Measurements from ENCODE around the gene KRTCAP2.
"Not testable (repeated sequence)": the region's sequence is repeated elsewhere in the genome, so short reads cannot be mapped to it uniquely, and the experiment has no call there.

Gene KRTCAP2

GRCh38 chr1:155200920-155201319 is 27.8 kb upstream of the KRTCAP2 start:
- DNase-seq (ENCODE audit: low spot score) (no peak), FAIRE-seq (no peak)

GRCh38 chr1:155199792-155200191 is 26.7 kb upstream of the KRTCAP2 start:
- DNase-seq (ENCODE audit: low spot score) (no peak), FAIRE-seq (no peak)

GRCh38 chr1:155198547-155198906 is 25.4 kb upstream of the KRTCAP2 start:
- FAIRE-seq: no peak
- DNase-seq (ENCODE audit: low spot score): no peak

- FAIRE-seq: no peak
- no peak for DNase-seq (ENCODE audit: low spot score)
Observed at GRCh38 chr1:155197901-155198546, 24.9 kb upstream of the KRTCAP2 start.

GRCh38 chr1:155196893-155197638 is 24.0 kb upstream of the KRTCAP2 start:
- DNase-seq (ENCODE audit: low spot score) (no peak), FAIRE-seq (no peak)

- no peak for FAIRE-seq
- DNase-seq (ENCODE audit: low spot score): no peak
Observed at GRCh38 chr1:155196103-155196892, 23.2 kb upstream of the KRTCAP2 start.

GRCh38 chr1:155195201-155196102 is 22.3 kb upstream of the KRTCAP2 start:
- no peak for DNase-seq (ENCODE audit: low spot score)
- FAIRE-seq: no peak

GRCh38 chr1:155193991-155194240 is 20.8 kb upstream of the KRTCAP2 start:
- DNase-seq (ENCODE audit: low spot score); FAIRE-seq: not testable (repeated sequence)

- peak; percentile 89 for DNase-seq (ENCODE audit: low spot score)
- peak; percentile 27 for FAIRE-seq
Observed at GRCh38 chr1:155193275-155193990, 20.3 kb upstream of the KRTCAP2 start.

GRCh38 chr1:155192346-155193274 is 19.5 kb upstream of the KRTCAP2 start:
- FAIRE-seq: no peak

GRCh38 chr1:155191904-155192303 is 18.8 kb upstream of the KRTCAP2 start:
- FAIRE-seq: no peak

More at GRCh38 chr1:155192346-155193274, 19.5 kb upstream of the KRTCAP2 start:
- peak; percentile 37 for DNase-seq (ENCODE audit: low spot score)

GRCh38 chr1:155189926-155190325 is 16.8 kb upstream of the KRTCAP2 start:
- not testable (repeated sequence) for DNase-seq (ENCODE audit: low spot score); FAIRE-seq

More at GRCh38 chr1:155191904-155192303, 18.8 kb upstream of the KRTCAP2 start:
- DNase-seq (ENCODE audit: low spot score): no peak

- DNase-seq (ENCODE audit: low spot score): no peak
- no peak for FAIRE-seq
Observed at GRCh38 chr1:155188268-155188667, 15.2 kb upstream of the KRTCAP2 start.

- no peak for FAIRE-seq
- no peak for DNase-seq (ENCODE audit: low spot score)
Observed at GRCh38 chr1:155187456-155187891, 14.4 kb upstream of the KRTCAP2 start.

- FAIRE-seq (no peak), DNase-seq (ENCODE audit: low spot score) (no peak)
Observed at GRCh38 chr1:155186794-155187455, 13.8 kb upstream of the KRTCAP2 start.

GRCh38 chr1:155186067-155186793 is 13.1 kb upstream of the KRTCAP2 start:
- DNase-seq (ENCODE audit: low spot score) (no peak), FAIRE-seq (no peak)

GRCh38 chr1:155185783-155186066 is 12.6 kb upstream of the KRTCAP2 start:
- DNase-seq (ENCODE audit: low spot score) (no peak), FAIRE-seq (no peak)
